Neutrophil (primary cell): ENCODE data around the gene POLR3E.

Source experiments
- H3K27ac ChIP-seq: fragments of 200-600 bp; sonication (generic); 2 replicates; pipeline ENCODE4 v1.5.1; 2016; ENCODE audit warnings: mild to moderate bottlenecking, moderate library complexity
- H3K27me3 ChIP-seq: fragments of 200-600 bp; sonication (generic); 2 replicates; pipeline ENCODE4 v1.6.0; 2016; ENCODE audit warnings: mild to moderate bottlenecking
- H3K36me3 ChIP-seq: fragments of 200-600 bp; sonication (generic); 2 replicates; pipeline ENCODE4 v1.5.1; 2017
- H3K4me1 ChIP-seq, 2 experiments: fragments of 200-600 bp in 1 of 2; sonication (generic) in 1 of 2; 1 replicate in 1 of 2; 2 replicates in 1 of 2; pipeline versions ENCODE4 v1.5.1 to v1.6.1; 2013 to 2016; ENCODE audit warnings: low read depth in 1 of 2, low read length in 1 of 2, mild to moderate bottlenecking in 1 of 2, moderate library complexity in 1 of 2; ENCODE audit not compliant: control insufficient read depth in 1 of 2, insufficient read depth in 1 of 2
- H3K4me3 ChIP-seq, 2 experiments: fragments of 200-600 bp in 1 of 2; sonication (generic) in 1 of 2; 1 replicate in 1 of 2; 2 replicates in 1 of 2; pipeline ENCODE4 v1.5.1; 2013 to 2016; ENCODE audit warnings: low read depth in 1 of 2, low read length in 1 of 2, mild to moderate bottlenecking in 1 of 2, moderate library complexity in 1 of 2
- H3K9me3 ChIP-seq: fragments of 200-600 bp; sonication (generic); 2 replicates; pipeline ENCODE4 v1.5.1; 2016
- TF ChIP-seq, protein P1 (sequence below): fragments of 200-600 bp; sonication (generic); IDR thresholded peaks from 2 replicates; pipeline ENCODE4 v1.5.1; 2016; ENCODE audit warnings: antibody characterized with exemption

Gene POLR3E

DNA sequence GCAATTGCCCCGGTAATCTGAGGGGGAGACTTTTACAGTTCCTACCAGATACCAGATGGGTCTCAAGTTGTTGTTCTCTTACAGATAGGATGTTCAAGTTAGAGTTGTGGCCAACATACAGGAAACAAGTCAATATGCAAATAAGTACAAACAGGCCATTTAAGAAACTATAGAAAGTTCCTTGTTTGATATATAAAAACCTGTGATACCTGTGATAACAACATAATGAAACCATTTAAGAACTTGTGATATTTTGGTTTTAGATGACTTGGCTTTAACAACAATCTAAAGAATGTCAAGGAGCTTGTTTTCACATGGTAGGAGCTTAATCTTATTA is 60.4 kb downstream of the POLR3E start:
- H3K9me3 ChIP-seq = no peaks in the 10 kb centered on the region
- TF ChIP-seq, protein P1, sequence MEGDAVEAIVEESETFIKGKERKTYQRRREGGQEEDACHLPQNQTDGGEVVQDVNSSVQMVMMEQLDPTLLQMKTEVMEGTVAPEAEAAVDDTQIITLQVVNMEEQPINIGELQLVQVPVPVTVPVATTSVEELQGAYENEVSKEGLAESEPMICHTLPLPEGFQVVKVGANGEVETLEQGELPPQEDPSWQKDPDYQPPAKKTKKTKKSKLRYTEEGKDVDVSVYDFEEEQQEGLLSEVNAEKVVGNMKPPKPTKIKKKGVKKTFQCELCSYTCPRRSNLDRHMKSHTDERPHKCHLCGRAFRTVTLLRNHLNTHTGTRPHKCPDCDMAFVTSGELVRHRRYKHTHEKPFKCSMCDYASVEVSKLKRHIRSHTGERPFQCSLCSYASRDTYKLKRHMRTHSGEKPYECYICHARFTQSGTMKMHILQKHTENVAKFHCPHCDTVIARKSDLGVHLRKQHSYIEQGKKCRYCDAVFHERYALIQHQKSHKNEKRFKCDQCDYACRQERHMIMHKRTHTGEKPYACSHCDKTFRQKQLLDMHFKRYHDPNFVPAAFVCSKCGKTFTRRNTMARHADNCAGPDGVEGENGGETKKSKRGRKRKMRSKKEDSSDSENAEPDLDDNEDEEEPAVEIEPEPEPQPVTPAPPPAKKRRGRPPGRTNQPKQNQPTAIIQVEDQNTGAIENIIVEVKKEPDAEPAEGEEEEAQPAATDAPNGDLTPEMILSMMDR = no peak
- H3K4me3 ChIP-seq = no peak overlapping the region

DNA sequence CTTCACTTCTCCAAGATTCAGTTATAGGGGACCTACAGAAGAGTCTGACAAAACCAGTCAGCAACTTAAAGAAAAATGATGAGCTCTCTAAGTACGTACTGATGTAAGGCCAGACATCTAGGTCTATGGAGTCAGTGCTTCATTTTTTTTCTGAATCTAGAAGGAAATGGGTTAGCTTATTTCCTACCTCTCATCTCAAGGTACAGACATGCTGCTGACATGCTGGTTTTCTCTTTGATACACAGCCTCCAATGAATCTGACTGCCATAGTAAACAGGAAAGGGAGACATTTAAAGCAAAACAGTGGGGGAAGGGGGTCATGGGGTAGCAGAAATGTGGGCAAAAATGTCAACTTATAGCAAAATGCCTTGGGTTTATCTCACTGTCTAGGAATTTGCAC is 60.8 kb downstream of the POLR3E start:
- no peaks in the 10 kb centered on the region for H3K9me3 ChIP-seq
- peaks cover 7 to 12% of the 10 kb centered on the region in 2 experiments for H3K4me1 ChIP-seq
- no peak overlapping the region for H3K27ac ChIP-seq
- H3K27me3 ChIP-seq = no peaks in the 10 kb centered on the region
- H3K36me3 ChIP-seq = peaks cover 2% of the 10 kb centered on the region
- H3K4me3 ChIP-seq = no peak overlapping the region
- TF ChIP-seq, protein P1 = no peak

More for the DNA sequence above, 60.4 kb downstream of the POLR3E start:
- Histone ChIP-seq H3K4me1 (peaks cover 8 to 12% of the 10 kb centered on the region in 2 experiments), H3K27ac (no peak overlapping the region), H3K36me3 (no peaks in the 10 kb centered on the region), H3K27me3 (no peaks in the 10 kb centered on the region)

DNA sequence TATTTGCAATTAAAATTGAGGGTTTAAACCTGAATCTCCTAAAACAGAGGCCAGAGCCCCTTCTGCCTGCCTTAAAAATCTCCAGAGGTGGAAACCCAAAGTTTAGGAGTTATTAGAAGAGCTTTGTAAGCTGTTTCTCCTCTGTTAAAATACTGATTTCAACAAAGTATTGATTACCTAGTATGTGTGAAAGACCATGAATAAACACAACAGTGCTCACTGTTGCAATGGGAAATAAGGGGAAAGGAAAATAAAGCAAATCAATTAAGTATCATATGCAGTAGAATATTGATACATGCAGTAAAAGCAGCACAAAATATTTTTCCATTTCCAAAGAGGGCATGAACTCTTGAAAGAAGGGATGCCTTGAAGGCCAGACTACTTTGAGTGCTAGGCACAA is 62.5 kb downstream of the POLR3E start:
- Histone ChIP-seq H3K27me3 (no peaks in the 10 kb centered on the region), H3K4me1 (no peaks in the 10 kb centered on the region), H3K36me3 (peaks cover 6% of the 10 kb centered on the region), H3K9me3 (no peaks in the 10 kb centered on the region), H3K27ac (no peak overlapping the region), H3K4me3 (no peak overlapping the region)
- TF ChIP-seq, protein P1 = no peak

DNA sequence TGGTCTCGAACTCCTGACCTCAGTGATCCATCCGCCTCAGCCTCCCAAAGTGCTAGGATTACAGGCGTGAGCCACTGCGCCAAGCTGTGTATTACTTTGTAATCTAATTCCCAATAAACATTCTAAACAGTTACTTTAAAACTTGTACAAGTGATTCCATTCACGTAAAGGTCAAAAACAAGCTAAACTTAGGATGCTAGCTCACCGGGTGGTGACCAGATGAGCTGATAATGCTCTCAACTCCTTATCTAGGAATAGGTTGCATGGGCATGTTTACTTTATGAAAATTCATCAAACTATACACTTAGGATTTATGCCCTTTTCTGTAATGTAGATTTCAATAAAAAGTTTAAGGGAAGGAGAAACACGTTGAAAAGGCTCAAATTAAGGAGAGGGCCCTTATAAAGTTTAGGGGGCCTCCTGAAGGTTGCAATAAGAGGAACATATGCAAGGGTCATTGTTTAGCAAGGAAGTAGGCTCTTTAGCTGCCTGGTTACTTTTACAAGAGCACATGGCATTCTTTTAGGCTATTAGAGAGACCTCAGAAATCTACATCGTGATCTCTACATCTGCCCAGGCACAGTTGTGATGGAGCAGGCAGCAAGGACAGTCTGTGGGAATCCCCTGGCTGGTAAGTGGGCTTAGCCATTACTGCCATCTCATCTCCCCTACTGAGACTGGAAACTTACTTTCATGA is 63.9 kb downstream of the POLR3E start:
- Histone ChIP-seq H3K36me3 (peaks cover 6% of the 10 kb centered on the region), H3K27ac (no peak overlapping the region), H3K27me3 (no peaks in the 10 kb centered on the region), H3K4me3 (no peak overlapping the region), H3K4me1 (no peaks in the 10 kb centered on the region), H3K9me3 (no peaks in the 10 kb centered on the region)
- TF ChIP-seq, protein P1 = no peak

DNA sequence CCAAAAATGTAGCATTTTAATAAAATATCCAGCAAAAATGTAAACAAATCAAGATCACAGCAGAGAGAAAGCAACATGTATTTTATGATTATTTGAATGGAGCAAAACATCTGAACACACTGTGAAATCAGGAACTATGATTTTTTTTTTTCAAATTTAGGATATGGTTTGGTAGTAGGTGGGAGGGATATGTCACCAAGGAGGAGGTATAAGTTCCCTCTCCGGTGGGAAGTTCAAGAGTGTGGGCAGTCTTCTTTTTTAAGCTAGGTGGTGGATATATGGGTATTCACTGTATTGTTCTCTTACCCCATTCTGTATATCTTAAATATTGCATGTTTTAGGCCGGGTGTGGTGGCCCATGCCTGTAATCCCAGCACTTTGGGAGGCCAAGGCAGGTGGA is 67.0 kb downstream of the POLR3E start:
- no peak overlapping the region for H3K4me3 ChIP-seq
- peaks cover 17 to 18% of the 10 kb centered on the region in 2 experiments for H3K4me1 ChIP-seq
- TF ChIP-seq, protein P1 = no peak
- H3K27ac ChIP-seq = no peak overlapping the region
- no peaks in the 10 kb centered on the region for H3K9me3 ChIP-seq
- peaks cover 6% of the 10 kb centered on the region for H3K36me3 ChIP-seq
- H3K27me3 ChIP-seq = no peaks in the 10 kb centered on the region
